Lower leg skin (tissue), 3 donors: ENCODE results near the gene ELMOD3.

ENCODE experiments used
- POLR2A ChIP-seq, 2 donors: fragments of 450-650 bp; IDR thresholded peaks; one replicate each; pipeline ENCODE4 v1.6.1; 2016 to 2017; ENCODE audit warnings: antibody characterized with exemption in 2 of 2, mild to moderate bottlenecking in 1 of 2, moderate library complexity in 1 of 2
- TF ChIP-seq, protein P1 (sequence below), 3 donors: fragments of 450-650 bp; IDR thresholded peaks; one replicate each; pipeline ENCODE4 v1.5.1; 2016; ENCODE audit warnings: antibody characterized with exemption in 3 of 3, mild to moderate bottlenecking in 3 of 3, moderate library complexity in 2 of 3

- TF ChIP-seq, protein P1, sequence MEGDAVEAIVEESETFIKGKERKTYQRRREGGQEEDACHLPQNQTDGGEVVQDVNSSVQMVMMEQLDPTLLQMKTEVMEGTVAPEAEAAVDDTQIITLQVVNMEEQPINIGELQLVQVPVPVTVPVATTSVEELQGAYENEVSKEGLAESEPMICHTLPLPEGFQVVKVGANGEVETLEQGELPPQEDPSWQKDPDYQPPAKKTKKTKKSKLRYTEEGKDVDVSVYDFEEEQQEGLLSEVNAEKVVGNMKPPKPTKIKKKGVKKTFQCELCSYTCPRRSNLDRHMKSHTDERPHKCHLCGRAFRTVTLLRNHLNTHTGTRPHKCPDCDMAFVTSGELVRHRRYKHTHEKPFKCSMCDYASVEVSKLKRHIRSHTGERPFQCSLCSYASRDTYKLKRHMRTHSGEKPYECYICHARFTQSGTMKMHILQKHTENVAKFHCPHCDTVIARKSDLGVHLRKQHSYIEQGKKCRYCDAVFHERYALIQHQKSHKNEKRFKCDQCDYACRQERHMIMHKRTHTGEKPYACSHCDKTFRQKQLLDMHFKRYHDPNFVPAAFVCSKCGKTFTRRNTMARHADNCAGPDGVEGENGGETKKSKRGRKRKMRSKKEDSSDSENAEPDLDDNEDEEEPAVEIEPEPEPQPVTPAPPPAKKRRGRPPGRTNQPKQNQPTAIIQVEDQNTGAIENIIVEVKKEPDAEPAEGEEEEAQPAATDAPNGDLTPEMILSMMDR (IDR thresholded peaks at IDR 0.05): no peak
- no peak for TF ChIP-seq POLR2A (IDR thresholded peaks at IDR 0.05)
These were observed 85.4 kb downstream of the ELMOD3 start for GRCh38 chr2:85439986-85440385.
